Measurements from ENCODE around the gene MYOZ3. TPM values are rescaled to one million over a fixed set of nuclear protein-coding genes. Genes with fewer than 3 reads are reported as not detected.

Gene MYOZ3
- total RNA-seq, 1 donor from 2014 or later = 5.5 TPM

DNA sequence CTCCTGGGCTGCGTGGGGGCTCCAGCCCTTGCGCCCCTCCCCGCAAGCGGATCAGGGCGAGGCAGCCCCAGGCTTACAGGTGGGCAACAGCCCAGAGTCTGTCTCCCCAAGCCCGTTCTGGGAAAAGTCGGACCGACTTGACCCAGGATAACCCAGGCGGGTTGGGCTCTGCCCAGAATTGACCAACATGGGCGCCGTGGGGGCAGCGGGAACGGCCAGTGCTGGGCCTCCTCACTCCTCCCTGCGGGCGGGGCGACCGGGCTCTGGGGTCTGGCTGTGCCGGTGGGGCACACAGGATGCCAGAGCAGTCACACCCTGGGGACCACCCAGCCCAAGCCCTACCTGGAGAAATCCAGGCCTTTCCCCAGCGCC is 35.9 kb upstream of the MYOZ3 start:
- intact Hi-C loops (cut with DNase I) = no loop called here
- DNase-seq (ENCODE audit: missing footprints) (peak; percentile 84), ATAC-seq (peak; percentile 44)

DNA sequence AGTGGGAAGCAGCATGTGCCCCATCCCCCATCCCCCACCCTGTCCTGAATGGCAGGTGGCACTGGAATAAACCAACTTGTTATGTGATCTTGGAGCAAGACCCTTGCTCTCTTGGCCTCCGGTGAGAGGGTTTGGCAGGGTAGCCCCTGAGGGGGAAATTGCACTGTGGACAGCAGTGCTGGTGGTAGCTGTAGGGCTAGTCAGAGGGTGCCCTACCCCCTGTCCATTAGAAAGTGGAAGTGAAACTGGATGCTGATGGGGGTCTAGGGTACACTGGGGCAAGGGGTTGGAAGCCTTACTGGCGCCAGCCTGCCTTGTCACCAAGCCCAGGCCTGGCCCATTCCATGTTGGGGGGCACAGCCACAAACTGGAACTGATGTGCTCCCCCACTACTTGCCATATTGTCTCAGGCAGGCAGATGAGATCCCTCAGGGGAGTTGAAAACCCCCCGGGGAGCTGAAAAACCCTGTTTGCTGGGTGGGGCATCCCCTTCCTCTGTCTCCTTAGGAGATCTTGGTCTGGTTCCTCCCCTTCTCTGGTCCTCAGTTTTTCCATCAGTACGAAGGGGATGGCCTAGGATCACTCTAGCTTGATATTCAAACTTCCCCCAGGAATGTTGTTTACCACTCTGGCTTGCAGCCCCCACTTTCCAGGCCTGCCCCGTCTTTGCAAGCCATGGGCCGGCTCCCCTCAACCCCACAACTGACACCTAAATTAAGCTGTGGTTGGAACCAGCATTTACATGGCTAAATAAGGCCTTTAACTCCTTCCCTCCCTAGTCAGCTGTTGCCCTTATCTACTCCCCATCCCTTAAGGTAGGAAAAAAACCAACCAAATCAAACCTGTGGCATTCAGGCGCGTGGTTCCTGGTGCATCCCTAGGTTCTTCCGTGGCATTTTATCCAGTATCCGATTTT is 35.0 kb upstream of the MYOZ3 start:
- intact Hi-C loops (cut with DNase I) = loop anchor here (2.0 kb wide), 1 partner anchor 15 kb away; the partner anchor contains the start of gene SYNPO
- ATAC-seq (no peak), DNase-seq (ENCODE audit: missing footprints) (peak; percentile 44)

DNA sequence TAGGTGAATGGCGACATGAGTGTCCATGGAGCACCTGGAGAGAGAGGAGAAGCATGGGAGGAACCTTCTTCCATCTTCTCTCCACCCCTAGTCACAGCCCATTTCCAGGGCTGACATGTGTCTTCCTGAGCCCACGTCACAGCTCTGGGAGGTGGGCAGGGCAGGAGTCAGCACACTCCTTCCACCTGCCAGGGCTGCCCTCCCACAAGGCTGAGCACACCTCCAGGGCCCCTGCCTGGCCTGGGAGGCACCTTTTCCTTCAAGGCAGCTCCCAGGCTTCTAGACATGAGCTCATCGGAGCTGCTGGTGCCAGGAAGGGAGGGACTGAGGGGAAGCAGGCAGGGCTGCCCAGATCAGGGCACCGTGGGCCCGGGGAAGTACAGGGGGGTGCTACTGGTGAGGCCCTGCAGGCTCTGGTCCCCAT is 34.2 kb upstream of the MYOZ3 start:
- intact Hi-C loops (cut with DNase I) = loop anchor here (2.0 kb wide), 1 partner anchor 14 kb away; the partner anchor contains the start of gene SYNPO
- ATAC-seq (no peak), DNase-seq (ENCODE audit: missing footprints) (peak; percentile 57)

DNA sequence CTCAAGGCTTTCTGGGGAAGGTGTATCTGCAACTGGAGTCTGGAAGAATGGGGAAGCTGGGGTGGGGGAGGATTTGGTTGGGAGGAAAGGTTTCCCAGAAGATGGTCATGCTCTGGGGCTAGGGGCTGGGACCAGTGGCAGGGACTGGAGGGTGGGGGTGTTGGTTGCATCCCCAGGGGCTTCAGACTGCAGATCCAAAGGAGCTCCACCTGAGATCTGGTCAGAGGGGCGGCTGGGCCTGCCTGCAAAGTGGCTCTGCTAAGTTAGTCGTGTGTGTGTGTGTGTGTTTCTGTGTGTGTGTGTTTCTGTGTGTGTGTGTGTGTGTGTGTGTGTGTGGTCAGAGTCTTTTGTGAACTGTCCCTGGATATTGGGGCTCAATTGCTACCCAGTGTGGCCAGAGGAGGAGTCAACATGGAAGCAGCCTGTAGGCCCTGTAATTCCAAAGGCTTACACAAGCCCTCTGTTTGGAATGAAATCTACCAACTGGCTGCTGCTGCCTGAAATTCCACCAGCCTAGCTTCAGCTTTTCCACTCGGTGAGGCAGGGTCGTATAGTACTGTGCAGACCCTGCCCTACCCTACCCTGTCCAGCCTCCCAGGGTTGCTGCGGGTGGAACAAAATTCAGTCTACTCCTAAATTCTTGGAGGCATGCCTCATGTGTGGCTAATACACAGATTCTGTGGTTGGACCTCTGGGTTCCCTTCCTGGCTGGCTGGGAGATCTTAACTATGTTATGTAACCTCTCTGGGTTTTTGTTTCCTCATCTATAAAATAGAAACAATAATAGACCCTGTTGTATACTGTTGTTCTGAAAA is 33.1 kb upstream of the MYOZ3 start:
- intact Hi-C loops (cut with DNase I) = loop anchor here (2.0 kb wide), 1 partner anchor 13 kb away; the partner anchor contains the start of gene SYNPO
- DNase-seq (ENCODE audit: missing footprints) (no peak), ATAC-seq (no peak)

DNA sequence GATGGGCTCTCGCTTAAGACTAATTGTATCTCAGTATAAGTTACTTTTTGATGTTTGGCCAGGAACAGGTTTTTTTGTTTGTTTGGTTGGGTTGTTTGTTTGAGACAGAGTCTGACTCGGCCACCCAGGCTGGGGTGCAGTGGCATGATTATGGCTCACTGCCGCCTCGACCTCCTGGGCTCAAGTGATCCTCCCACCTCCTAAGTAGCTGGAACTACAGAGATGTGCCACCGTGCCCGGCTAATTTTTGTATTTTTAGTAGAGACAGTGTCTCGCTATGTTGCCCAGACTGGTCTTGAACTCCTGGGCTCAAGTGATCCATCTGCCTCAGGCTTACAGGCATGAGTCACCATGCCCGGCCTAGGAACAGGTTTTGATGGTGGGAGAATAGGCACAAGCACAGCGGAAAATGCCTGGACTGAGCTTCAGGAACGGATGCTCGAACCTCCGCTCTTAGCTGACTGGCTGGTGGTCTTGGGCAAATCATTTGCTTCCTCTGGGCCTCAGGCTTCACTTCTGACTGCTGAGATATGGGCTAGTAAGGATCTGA is 32.0 kb upstream of the MYOZ3 start:
- no peak for ATAC-seq

DNA sequence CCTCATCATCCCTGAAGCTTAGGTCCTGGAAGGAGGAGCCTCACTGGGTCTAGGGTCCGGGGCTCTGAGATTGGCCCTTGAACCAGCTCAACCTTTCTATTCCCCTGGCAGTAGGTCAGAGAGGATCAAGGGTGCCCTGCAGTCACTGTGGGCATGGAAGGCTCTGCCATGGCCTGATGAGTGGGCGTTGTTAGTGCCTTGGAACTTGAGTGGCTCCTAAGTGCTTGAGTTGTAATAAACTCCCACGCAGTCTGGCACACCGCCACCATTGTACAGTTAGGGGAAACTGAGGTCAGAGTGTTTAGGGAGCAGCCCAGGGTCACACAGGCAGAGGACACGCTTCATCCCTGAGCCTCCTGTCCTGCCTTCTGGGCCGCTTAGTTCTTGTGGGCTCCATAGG is 31.0 kb upstream of the MYOZ3 start:
- intact Hi-C loops (cut with DNase I) = no loop called here
- DNase-seq (ENCODE audit: missing footprints) (no peak), ATAC-seq (no peak)

More for the DNA sequence above, 32.0 kb upstream of the MYOZ3 start:
- DNase-seq (ENCODE audit: missing footprints) = no peak
- intact Hi-C loops (cut with DNase I) = no loop called here

DNA sequence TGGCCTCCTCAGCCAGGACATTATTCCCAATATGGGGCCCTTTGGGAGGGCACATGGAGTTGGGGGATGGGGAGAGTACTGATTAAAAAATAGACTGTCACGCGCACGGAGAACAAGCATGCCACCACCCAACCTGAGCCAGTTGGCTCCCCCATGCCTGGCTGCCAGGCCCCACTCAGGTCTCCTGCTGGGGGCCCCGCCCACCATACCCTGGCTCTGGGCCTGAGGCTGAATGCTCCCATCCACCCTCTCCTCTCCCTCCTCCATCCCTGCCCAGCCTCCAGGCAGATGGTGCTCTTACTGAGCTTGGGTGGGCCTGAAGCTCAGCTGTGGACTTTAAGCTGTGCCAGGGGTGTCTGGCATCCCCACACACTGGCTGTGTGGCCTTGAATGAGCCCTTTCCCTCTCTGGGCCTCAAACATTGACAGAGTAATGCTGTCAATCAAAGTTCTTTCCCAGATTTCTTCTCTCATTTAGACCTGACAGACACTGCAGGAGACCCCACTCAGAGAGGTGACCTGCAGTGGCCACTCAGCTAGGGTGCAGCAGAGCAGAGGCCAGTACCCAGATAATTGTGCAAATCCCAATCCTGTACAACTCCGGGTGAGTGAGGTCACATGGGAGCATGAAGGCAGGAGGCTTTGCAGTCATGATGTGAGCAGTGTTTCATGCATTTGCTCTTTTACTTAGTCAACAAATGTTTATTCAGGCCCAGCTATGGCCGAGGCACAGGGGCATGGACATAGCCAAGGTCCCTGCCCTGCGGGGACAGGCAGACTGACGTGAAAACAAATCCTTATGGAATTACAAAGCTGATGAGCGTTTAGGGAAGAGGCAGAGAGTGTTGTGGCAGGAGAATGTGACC is 30.4 kb upstream of the MYOZ3 start:
- intact Hi-C loops (cut with DNase I) = no loop called here
- ATAC-seq (peak; percentile 78), DNase-seq (ENCODE audit: missing footprints) (peak; percentile 32)

DNA sequence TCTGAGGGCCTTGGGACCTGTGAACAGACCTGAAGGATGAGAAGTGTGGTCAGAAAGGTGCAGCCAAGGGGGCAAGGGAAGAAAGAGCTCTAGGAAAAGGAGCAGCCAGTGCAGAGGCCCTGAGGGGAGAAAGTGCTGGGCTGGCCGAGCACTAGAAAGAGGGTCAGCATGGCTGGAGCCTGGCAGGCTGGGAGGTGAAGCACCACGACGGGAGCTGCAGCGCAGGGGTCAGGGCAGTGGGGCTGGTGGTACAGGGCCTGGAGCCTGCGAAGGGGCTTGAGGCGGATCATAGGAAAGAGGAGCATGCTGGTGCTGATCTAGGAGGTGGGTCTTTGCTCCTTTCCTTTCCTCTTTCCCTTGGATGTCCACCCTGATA is 29.7 kb upstream of the MYOZ3 start:
- intact Hi-C loops (cut with DNase I) = no loop called here
- no peak for ATAC-seq
- peak; percentile 11 for DNase-seq (ENCODE audit: missing footprints)

DNA sequence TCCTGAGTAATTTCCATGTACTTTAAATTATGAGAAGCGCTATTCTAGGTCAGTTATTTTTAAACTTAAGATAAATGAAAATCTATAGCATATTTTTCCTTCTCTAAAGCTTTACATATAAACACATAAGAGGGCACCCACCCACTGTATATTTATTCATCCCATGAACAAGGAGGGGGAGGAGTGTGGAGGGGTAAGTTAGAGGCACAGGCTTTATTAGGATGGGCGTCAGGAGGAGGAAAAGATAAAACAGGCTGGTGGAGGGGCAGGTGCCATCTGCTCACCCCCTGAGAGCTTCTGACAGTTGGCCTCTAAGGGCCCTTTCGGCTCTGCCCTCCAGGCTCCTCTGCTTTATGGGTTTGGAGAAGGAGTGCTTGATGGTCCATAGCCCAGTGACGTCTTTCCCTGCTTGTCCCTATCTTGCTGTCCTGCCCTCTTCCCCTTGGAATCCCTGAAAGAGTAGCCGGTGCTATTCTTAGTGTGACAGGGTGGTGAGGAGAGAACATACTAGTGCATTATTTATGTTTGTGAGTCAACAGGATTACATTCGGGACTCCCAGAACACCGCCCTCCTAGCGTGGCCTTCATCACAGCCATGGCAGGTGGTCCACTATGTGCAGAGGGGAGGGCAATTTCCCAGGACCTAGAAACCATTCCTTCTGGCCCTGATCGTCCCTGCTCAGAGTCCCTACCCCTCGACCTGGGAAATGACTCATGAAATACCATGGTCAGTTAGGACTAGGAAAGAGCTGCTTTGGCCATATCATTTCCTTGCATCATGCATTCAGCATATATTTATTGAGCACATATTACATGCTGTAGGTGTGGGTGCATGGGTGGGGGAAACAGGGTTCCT is 28.5 kb upstream of the MYOZ3 start:
- intact Hi-C loops (cut with DNase I) = no loop called here
- peak; percentile 35 for DNase-seq (ENCODE audit: missing footprints)
- peak; percentile 55 for ATAC-seq

DNA sequence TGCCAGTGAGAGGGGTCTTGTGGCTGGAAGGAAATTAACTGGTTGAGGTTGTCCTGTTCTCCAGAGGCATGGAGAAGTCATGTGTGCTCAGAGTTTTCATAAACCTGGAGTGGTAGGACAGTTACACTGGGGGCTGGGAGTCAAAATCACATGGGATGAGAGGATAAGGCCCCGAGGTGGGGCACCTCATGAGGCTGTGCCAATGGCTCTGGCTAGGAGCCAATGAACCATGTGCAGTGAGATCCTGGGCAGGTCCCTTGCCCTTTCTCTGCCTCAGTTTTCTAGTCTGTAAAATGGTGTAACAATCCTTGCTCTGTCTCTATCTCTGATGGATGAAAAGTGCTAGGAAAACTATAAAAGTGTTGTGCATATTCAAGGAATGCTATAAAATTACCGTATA is 27.6 kb upstream of the MYOZ3 start:
- intact Hi-C loops (cut with DNase I) = no loop called here
- ATAC-seq = no peak
- DNase-seq (ENCODE audit: missing footprints) = no peak

DNA sequence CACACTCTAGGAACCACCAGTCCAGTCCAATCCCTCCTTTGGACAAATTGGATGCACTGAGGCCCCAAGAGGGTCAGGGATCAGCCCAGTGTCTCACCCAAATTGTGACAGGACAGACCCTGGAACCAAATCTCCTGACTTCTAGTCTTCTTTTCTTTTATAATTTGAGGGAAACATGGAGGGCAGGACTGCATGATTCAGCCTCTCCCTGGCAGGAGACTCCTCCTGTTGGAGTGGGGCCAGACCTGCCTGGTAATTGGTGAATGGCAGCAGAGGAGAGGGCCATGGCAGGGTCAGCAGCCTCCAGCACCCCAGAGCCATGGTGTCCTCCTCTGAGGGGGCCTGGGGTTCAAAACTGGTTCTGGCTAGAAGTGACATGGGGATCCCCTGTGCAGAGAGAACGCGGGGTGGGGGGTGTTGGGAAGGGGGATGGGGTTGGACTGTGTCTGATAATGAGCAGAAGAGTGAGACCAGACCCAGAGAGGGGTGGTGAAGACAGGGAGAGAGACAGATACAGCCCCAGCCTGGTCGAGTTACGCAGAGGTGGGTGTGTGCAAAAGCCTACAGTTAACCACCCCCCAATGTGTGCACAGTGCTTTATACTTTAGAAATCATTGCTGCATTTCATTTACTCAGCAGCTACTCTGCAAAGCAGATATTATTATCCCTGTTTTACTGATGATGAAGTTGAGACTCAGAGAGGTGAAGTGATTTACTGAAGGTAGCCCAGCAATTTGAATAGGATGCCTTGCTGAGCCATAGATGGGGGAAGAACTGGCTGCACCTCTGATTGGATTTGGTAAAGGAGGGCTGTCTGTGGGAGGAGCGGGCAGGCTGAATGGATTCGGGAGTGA is 24.4 kb upstream of the MYOZ3 start:
- DNase-seq (ENCODE audit: missing footprints) (no peak), ATAC-seq (no peak)
- intact Hi-C loops (cut with DNase I) = no loop called here

DNA sequence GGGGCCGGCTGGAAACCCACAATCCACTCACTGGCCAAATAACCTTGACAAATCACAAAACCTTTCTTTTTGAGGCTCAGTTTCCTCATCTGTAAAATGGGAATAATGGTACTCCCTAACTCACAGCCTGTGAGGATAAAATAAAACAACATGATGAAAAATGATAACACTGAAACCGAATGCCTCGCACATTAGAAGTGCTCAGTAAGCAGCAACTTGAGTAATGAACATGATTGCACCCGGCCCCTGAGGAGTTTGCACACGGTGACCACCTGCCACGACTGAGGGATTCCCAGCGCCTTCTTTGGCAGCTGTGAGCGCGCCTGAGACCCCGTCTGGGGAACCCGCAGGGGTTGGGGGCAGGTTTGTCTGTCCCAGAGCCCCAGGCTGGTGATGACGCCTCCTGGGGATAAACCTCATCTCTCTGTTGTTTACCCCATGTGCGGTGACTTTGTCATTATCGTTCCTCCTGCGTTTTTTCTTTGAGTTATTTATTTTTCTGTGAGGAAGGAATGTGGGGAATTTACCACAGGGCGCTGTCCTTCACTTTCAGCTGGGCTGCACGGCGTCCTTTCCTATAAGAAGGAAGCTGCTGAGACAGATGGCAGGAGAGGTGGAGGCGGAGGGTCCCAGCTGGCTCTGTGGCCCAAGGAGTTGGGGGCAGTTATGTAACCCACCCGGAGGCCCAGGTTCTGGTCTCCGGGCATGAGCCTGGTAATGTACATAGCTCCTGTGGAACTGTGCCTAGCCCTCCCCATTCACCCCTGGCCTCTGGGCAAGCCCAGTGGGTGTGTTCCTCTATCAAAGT is 23.6 kb upstream of the MYOZ3 start:
- intact Hi-C loops (cut with DNase I) = no loop called here
- DNase-seq (ENCODE audit: missing footprints) (no peak), ATAC-seq (no peak)

DNA sequence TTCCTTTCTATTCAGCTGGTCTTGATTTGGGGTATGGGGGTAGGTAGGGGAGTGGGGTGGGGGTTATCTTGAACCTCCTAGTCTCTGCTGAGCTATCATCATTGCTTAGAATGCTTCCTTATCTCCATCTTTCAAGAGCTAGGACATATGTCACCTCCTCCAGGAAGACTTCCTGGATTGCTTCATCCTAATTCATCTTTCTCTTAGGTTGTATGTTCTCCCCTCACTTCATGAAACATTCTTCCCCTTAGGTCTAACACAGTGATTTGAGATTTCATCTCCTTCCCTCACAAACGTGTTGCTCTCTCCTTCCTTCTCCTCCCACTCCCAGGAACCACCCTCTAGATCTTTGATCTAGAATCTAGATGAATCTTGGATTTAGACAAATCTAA is 23.0 kb upstream of the MYOZ3 start:
- ATAC-seq (no peak), DNase-seq (ENCODE audit: missing footprints) (no peak)
- intact Hi-C loops (cut with DNase I) = no loop called here

DNA sequence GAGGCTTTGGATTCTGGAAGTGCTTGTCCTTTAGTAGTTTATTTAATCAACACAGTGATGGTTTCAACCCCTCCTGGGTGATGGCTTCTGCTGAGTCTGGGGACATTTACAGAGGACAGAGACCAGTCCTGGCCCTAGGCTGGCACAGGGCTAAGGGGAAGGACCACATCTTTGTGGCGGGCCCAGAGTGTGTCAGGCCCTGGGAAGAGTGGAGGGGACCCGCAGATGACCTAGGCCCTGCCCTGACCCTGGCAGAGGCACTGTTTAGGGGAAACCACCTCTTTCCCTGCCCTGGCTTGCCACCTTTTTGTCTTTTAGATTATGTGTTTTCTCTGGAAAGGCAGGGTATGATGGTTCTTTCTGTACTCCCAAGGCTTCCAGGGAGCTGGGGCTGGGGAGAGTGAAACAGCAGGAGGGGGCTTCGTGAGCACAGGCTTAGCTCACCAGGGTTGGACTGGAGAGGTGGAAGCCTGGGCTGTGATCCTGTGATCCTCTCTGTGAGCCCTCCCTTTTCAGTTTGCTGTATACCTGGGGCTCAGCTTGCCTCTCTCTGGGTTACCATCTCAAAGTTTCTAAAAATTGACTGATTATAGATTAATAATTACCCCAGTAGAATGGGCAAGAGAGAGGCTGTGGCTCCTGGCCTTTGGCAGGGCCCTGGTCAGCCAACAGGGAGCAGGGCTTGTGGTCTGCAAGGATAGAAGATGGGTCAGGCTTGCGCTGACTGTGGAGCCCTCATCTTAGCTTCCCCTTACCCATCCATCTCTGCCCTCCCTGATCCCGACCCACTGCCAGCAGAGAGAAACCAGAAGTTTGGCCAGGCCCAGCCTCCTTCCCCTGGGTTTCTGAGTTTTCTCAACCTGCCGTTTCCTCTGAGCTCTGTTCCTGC is 22.3 kb upstream of the MYOZ3 start:
- intact Hi-C loops (cut with DNase I) = no loop called here
- ATAC-seq = no peak
- no peak for DNase-seq (ENCODE audit: missing footprints)

DNA sequence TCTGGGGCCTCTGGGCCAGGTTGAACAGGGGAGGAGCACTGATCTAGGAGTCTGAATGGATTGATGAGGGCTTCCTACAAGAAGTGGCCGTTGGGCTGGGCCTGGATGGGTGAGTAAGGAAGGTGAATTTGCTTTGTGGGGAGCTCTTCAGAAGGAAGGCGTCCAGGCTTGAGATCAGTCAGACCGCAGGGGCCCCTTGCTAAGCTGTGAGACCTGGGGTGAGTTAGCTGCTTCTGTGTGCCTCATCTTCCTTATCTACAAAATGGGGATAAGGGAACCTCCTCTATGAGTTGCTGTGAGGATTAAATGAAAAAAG is 21.7 kb upstream of the MYOZ3 start:
- DNase-seq (ENCODE audit: missing footprints) (no peak), ATAC-seq (no peak)
- intact Hi-C loops (cut with DNase I) = no loop called here
